IMR-90 (cell line): ENCODE measurements around the gene C15orf61.

Source experiments
- BHLHE40 ChIP-seq: fragments of 150-350 bp; IDR thresholded peaks from 2 replicates; pipeline ENCODE4 v1.6.1; 2016; ENCODE audit warnings: mild to moderate bottlenecking, low read depth, low read length
- CEBPB ChIP-seq: IDR thresholded peaks from 2 replicates; pipeline ENCODE4 v1.6.1; 2012; ENCODE audit warnings: low read depth, low read length, improper control_type of control experiment
- CHD1 ChIP-seq: IDR thresholded peaks from 2 replicates; pipeline ENCODE4 v1.6.1; 2012; ENCODE audit warnings: low read depth, low read length, improper control_type of control experiment
- CTCF ChIP-seq: conservative IDR thresholded peaks from 2 replicates; pipeline ENCODE4 v1.5.1; 2012; ENCODE audit warnings: mild to moderate bottlenecking, low read depth, low read length, improper control_type of control experiment
- MAFK ChIP-seq: IDR thresholded peaks from 2 replicates; pipeline ENCODE4 v1.6.1; 2012; ENCODE audit warnings: low read depth, low read length, improper control_type of control experiment
- POLR2A ChIP-seq: IDR thresholded peaks from 2 replicates; pipeline ENCODE4 v1.6.1; 2012; ENCODE audit warnings: mild to moderate bottlenecking, low read depth, low read length
- RCOR1 ChIP-seq: IDR thresholded peaks from 2 replicates; pipeline ENCODE4 v1.6.1; 2012; ENCODE audit warnings: mild to moderate bottlenecking, low read length, improper control_type of control experiment; ENCODE audit not compliant: insufficient replicate concordance
- SMC3 ChIP-seq: fragments of 150-350 bp; IDR thresholded peaks from 2 replicates; pipeline ENCODE4 v1.6.1; 2016; ENCODE audit warnings: low read depth, mild to moderate bottlenecking, antibody characterized with exemption, low read length, moderate library complexity
- USF2 ChIP-seq: fragments of 150-350 bp; IDR thresholded peaks from 2 replicates; pipeline ENCODE4 v1.6.1; 2017; ENCODE audit warnings: mild to moderate bottlenecking, antibody characterized with exemption, low read length, low read depth

GRCh38 chr15:67515557-67515956 lies 5.4 kb upstream of the C15orf61 start:
- TF ChIP-seq MAFK: no peak
- TF ChIP-seq CTCF: no peak
- no peak for TF ChIP-seq POLR2A
- TF ChIP-seq RCOR1: no peak
- no peak for TF ChIP-seq USF2
- TF ChIP-seq BHLHE40: no peak
- TF ChIP-seq CHD1: no peak
- TF ChIP-seq CEBPB: no peak
- no peak for TF ChIP-seq SMC3
